GM23338 (cell line): ENCODE measurements around the gene PUS1. TPM values are rescaled to one million over a fixed set of nuclear protein-coding genes. Genes with fewer than 3 reads are reported as not detected.

Experiments used
- ATAC-seq: fragments of 200-7000 bp; cut with Tn5 transposase; 3 replicates; pipeline ENCODE4 v1.9.1; 2020
- DNase-seq: peaks from one replicate; pipeline ENCODE4 v3.0.0-alpha.2; 2015; ENCODE audit warnings: low spot score
- H2AFZ ChIP-seq: fragments of 200-600 bp; sonication (generic); 2 replicates; pipeline ENCODE4 v1.8.0; 2016; ENCODE audit warnings: antibody characterized with exemption, mild to moderate bottlenecking, moderate library complexity
- H3F3A ChIP-seq: fragments of 200-600 bp; sonication (generic); replicated peaks from 2 replicates; pipeline ENCODE4 v1.8.0; 2017; ENCODE audit warnings: antibody characterized with exemption, mixed run types, low read depth
- H3K27ac ChIP-seq: fragments of 200-600 bp; sonication (generic); 2 replicates; pipeline ENCODE4 v1.6.1; 2016; ENCODE audit warnings: low read depth
- H3K27me3 ChIP-seq: fragments of 200-600 bp; sonication (generic); 2 replicates; pipeline ENCODE4 v1.8.0; 2016; ENCODE audit warnings: mild to moderate bottlenecking, mixed run types, moderate library complexity; ENCODE audit not compliant: insufficient read depth
- H3K36me3 ChIP-seq: fragments of 200-600 bp; sonication (generic); 2 replicates; pipeline ENCODE4 v1.8.0; 2016; ENCODE audit warnings: mild to moderate bottlenecking; ENCODE audit not compliant: insufficient read depth
- H3K4me1 ChIP-seq: fragments of 200-600 bp; sonication (generic); 2 replicates; pipeline ENCODE4 v1.8.0; 2016; ENCODE audit warnings: mild to moderate bottlenecking, moderate library complexity; ENCODE audit not compliant: insufficient read depth
- H3K4me2 ChIP-seq: fragments of 200-600 bp; sonication (generic); 2 replicates; pipeline ENCODE4 v1.7.1; 2017; ENCODE audit warnings: mixed run types
- H3K4me3 ChIP-seq: fragments of 200-600 bp; sonication (generic); 2 replicates; pipeline ENCODE4 v1.6.1; 2016; ENCODE audit warnings: mixed run types
- H3K79me2 ChIP-seq: fragments of 200-600 bp; sonication (generic); replicated peaks from 2 replicates; pipeline ENCODE4 v1.8.0; 2017; ENCODE audit warnings: mild to moderate bottlenecking; ENCODE audit not compliant: insufficient read depth
- H3K9me2 ChIP-seq: fragments of 200-600 bp; sonication (generic); 2 replicates; pipeline ENCODE4 v1.8.0; 2017; ENCODE audit not compliant: insufficient read depth
- H4K20me1 ChIP-seq: fragments of 200-600 bp; sonication (generic); replicated peaks from 2 replicates; pipeline ENCODE4 v1.8.0; 2017; ENCODE audit warnings: mild to moderate bottlenecking; ENCODE audit not compliant: insufficient read depth
- H3K27ac Mint-ChIP-seq: 2 replicates; pipeline ENCODE4 v1.8.0; 2020; ENCODE audit warnings: inconsistent platforms, mild to moderate bottlenecking, moderate library complexity, mixed read lengths
- H3K27me3 Mint-ChIP-seq: 3 replicates; pipeline ENCODE4 v1.8.0; 2022; ENCODE audit warnings: low read depth, mild to moderate bottlenecking, moderate library complexity, mixed read lengths, inconsistent platforms; ENCODE audit not compliant: insufficient read depth, poor library complexity
- H3K36me3 Mint-ChIP-seq: 3 replicates; pipeline ENCODE4 v1.8.0; 2021; ENCODE audit warnings: low read depth, mild to moderate bottlenecking, inconsistent platforms, moderate library complexity, mixed read lengths
- H3K4me1 Mint-ChIP-seq: 3 replicates; pipeline ENCODE4 v1.8.0; 2020; ENCODE audit warnings: mild to moderate bottlenecking, inconsistent platforms, mixed read lengths
- H3K4me3 Mint-ChIP-seq: 3 replicates; pipeline ENCODE4 v1.8.0; 2021; ENCODE audit warnings: moderate library complexity, mild to moderate bottlenecking, inconsistent platforms, mixed read lengths
- H3K9me3 Mint-ChIP-seq: 3 replicates; pipeline ENCODE4 v1.8.0; 2020; ENCODE audit warnings: moderate library complexity, mild to moderate bottlenecking, inconsistent platforms, mixed read lengths
- CREB1 ChIP-seq: fragments of 250-450 bp; sonication (Bioruptor Pico); IDR thresholded peaks from 2 replicates; pipeline ENCODE4 v1.5.0; 2020; ENCODE audit warnings: low read depth, mild to moderate bottlenecking, moderate library complexity
- EZH2 ChIP-seq: fragments of 200-600 bp; sonication (generic); IDR thresholded peaks from one replicate; pipeline ENCODE4 v1.8.0; 2017; ENCODE audit warnings: antibody characterized with exemption, mild to moderate bottlenecking, low read depth; ENCODE audit not compliant: unreplicated experiment
- EZH2phosphoT487 ChIP-seq: fragments of 200-600 bp; sonication (generic); IDR thresholded peaks from one replicate; pipeline ENCODE4 v1.8.1; 2018; ENCODE audit warnings: antibody characterized with exemption; ENCODE audit not compliant: unreplicated experiment
- JUNB ChIP-seq: IDR thresholded peaks from one replicate; pipeline ENCODE4 v1.6.1; 2016; ENCODE audit warnings: antibody characterized with exemption; ENCODE audit not compliant: unreplicated experiment
- NANOG ChIP-seq: IDR thresholded peaks from 2 replicates; pipeline ENCODE4 v1.6.1; 2016; ENCODE audit warnings: antibody characterized with exemption, borderline replicate concordance
- POLR2AphosphoS5 ChIP-seq: IDR thresholded peaks from 2 replicates; pipeline ENCODE4 v1.6.1; 2016; ENCODE audit warnings: antibody characterized with exemption, low read depth
- STAT1 ChIP-seq: IDR thresholded peaks from one replicate; pipeline ENCODE4 v1.6.1; 2016; ENCODE audit warnings: antibody characterized with exemption; ENCODE audit not compliant: unreplicated experiment
- ZNF114 ChIP-seq: fragments of 250-450 bp; sonication (Bioruptor Pico); IDR thresholded peaks from 2 replicates; pipeline ENCODE4 v1.5.0; 2020; ENCODE audit warnings: mild to moderate bottlenecking, moderate library complexity
- ZNF331 ChIP-seq: fragments of 250-450 bp; sonication (Bioruptor Pico); IDR thresholded peaks from 2 replicates; pipeline ENCODE4 v1.5.0; 2020; ENCODE audit warnings: low read depth, mild to moderate bottlenecking, moderate library complexity
- polyA plus RNA-seq: library from polyadenylated mRNA; unstranded; fragments of >200 nt; fragmentation: Nextera tagmentation; extraction: Ambion mirVana; gene quantifications from 2 replicates; pipeline ENCODE4 v1.2.1, GENCODE V29; 2016
- total RNA-seq: library from RNA; depleted of rRNA; stranded (reverse); fragments of >200 nt; shearing (Covaris generic); gene quantifications from 2 replicates; pipeline ENCODE4 v1.2.3, GENCODE V29; 2014
- TF ChIP-seq, protein P1 (sequence below): IDR thresholded peaks from 2 replicates; pipeline ENCODE4 v1.6.1; 2016; ENCODE audit warnings: antibody characterized with exemption
- TF ChIP-seq, protein P2 (sequence below): IDR thresholded peaks from one replicate; pipeline ENCODE4 v1.6.1; 2018; ENCODE audit warnings: antibody characterized with exemption; ENCODE audit not compliant: unreplicated experiment
- TF ChIP-seq, protein P3 (sequence below), 2 experiments: fragments of 200-600 bp in 1 of 2; sonication (generic) in 1 of 2; conservative IDR thresholded peaks; 2 replicates each; pipeline versions ENCODE4 v1.5.1 to v1.6.1; 2016 to 2017; ENCODE audit warnings: antibody characterized with exemption in 2 of 2, low read depth in 2 of 2, mild to moderate bottlenecking in 2 of 2, moderate library complexity in 1 of 2
- TF ChIP-seq, protein P4 (sequence below): fragments of 250-450 bp; sonication (Bioruptor Pico); IDR thresholded peaks from 2 replicates; pipeline ENCODE4 v1.5.0; 2020; ENCODE audit warnings: mild to moderate bottlenecking, moderate library complexity

The PUS1 gene
- total and polyA plus RNA-seq, 2 experiments from 2014 or later = 52.4 to 73.0 TPM

DNA sequence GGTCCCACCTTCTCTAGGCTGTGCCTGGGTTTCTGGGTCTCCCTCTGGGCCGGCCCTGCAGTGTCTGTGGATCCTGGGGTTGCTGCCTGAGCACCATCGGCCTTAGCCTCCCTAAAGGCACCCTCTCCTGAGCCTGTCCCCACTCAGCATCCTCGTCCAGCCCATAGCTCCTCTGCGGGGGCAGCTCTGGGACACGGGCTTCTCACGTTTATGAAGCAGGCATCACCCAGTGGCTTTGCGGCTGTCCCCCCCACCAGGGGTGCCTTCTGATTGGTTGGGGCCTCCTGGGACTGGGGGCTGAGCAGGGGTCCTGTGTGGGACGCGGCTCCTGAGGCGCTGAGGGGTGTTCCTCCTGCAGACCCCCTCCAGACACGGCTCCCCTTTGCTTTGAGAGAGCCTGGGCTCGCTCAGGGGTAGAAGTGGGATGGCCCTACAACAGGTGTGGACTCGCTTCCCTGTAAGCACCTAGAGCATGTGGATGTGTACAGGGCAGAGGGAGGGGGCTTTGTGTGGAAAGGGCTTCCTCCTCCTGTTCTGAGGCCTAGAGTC is 23.9 kb upstream of the PUS1 start:
- H3K4me1 Mint-ChIP-seq = peaks cover 4% of the 10 kb centered on the region; the same call in 1 of the 3 replicates
- DNase-seq = no peak
- ATAC-seq = no peak
- H3K4me1 ChIP-seq = no peaks in the 10 kb centered on the region
- H4K20me1 ChIP-seq = peaks cover 8% of the 10 kb centered on the region
- no peak overlapping the region for H3K4me3 Mint-ChIP-seq
- H3K4me3 ChIP-seq = no peak overlapping the region
- no peak for TF ChIP-seq EZH2
- no peak for TF ChIP-seq ZNF331 (CRISPR knock-in tag)
- TF ChIP-seq POLR2AphosphoS5 = no peak
- TF ChIP-seq JUNB = no peak
- TF ChIP-seq EZH2phosphoT487 = no peak
- no peak for TF ChIP-seq STAT1
- TF ChIP-seq ZNF114 = no peak
- TF ChIP-seq, protein P1, sequence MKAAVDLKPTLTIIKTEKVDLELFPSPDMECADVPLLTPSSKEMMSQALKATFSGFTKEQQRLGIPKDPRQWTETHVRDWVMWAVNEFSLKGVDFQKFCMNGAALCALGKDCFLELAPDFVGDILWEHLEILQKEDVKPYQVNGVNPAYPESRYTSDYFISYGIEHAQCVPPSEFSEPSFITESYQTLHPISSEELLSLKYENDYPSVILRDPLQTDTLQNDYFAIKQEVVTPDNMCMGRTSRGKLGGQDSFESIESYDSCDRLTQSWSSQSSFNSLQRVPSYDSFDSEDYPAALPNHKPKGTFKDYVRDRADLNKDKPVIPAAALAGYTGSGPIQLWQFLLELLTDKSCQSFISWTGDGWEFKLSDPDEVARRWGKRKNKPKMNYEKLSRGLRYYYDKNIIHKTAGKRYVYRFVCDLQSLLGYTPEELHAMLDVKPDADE = no peak
- TF ChIP-seq CREB1 (CRISPR knock-in tag) = no peak
- TF ChIP-seq, protein P2, sequence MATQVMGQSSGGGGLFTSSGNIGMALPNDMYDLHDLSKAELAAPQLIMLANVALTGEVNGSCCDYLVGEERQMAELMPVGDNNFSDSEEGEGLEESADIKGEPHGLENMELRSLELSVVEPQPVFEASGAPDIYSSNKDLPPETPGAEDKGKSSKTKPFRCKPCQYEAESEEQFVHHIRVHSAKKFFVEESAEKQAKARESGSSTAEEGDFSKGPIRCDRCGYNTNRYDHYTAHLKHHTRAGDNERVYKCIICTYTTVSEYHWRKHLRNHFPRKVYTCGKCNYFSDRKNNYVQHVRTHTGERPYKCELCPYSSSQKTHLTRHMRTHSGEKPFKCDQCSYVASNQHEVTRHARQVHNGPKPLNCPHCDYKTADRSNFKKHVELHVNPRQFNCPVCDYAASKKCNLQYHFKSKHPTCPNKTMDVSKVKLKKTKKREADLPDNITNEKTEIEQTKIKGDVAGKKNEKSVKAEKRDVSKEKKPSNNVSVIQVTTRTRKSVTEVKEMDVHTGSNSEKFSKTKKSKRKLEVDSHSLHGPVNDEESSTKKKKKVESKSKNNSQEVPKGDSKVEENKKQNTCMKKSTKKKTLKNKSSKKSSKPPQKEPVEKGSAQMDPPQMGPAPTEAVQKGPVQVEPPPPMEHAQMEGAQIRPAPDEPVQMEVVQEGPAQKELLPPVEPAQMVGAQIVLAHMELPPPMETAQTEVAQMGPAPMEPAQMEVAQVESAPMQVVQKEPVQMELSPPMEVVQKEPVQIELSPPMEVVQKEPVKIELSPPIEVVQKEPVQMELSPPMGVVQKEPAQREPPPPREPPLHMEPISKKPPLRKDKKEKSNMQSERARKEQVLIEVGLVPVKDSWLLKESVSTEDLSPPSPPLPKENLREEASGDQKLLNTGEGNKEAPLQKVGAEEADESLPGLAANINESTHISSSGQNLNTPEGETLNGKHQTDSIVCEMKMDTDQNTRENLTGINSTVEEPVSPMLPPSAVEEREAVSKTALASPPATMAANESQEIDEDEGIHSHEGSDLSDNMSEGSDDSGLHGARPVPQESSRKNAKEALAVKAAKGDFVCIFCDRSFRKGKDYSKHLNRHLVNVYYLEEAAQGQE = no peak
- TF ChIP-seq, protein P3, sequence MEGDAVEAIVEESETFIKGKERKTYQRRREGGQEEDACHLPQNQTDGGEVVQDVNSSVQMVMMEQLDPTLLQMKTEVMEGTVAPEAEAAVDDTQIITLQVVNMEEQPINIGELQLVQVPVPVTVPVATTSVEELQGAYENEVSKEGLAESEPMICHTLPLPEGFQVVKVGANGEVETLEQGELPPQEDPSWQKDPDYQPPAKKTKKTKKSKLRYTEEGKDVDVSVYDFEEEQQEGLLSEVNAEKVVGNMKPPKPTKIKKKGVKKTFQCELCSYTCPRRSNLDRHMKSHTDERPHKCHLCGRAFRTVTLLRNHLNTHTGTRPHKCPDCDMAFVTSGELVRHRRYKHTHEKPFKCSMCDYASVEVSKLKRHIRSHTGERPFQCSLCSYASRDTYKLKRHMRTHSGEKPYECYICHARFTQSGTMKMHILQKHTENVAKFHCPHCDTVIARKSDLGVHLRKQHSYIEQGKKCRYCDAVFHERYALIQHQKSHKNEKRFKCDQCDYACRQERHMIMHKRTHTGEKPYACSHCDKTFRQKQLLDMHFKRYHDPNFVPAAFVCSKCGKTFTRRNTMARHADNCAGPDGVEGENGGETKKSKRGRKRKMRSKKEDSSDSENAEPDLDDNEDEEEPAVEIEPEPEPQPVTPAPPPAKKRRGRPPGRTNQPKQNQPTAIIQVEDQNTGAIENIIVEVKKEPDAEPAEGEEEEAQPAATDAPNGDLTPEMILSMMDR (conservative IDR thresholded peaks at IDR 0.05; ENCODE audit: low read depth in 2 of 2) = no peak
- TF ChIP-seq NANOG = no peak
- TF ChIP-seq, protein P4, sequence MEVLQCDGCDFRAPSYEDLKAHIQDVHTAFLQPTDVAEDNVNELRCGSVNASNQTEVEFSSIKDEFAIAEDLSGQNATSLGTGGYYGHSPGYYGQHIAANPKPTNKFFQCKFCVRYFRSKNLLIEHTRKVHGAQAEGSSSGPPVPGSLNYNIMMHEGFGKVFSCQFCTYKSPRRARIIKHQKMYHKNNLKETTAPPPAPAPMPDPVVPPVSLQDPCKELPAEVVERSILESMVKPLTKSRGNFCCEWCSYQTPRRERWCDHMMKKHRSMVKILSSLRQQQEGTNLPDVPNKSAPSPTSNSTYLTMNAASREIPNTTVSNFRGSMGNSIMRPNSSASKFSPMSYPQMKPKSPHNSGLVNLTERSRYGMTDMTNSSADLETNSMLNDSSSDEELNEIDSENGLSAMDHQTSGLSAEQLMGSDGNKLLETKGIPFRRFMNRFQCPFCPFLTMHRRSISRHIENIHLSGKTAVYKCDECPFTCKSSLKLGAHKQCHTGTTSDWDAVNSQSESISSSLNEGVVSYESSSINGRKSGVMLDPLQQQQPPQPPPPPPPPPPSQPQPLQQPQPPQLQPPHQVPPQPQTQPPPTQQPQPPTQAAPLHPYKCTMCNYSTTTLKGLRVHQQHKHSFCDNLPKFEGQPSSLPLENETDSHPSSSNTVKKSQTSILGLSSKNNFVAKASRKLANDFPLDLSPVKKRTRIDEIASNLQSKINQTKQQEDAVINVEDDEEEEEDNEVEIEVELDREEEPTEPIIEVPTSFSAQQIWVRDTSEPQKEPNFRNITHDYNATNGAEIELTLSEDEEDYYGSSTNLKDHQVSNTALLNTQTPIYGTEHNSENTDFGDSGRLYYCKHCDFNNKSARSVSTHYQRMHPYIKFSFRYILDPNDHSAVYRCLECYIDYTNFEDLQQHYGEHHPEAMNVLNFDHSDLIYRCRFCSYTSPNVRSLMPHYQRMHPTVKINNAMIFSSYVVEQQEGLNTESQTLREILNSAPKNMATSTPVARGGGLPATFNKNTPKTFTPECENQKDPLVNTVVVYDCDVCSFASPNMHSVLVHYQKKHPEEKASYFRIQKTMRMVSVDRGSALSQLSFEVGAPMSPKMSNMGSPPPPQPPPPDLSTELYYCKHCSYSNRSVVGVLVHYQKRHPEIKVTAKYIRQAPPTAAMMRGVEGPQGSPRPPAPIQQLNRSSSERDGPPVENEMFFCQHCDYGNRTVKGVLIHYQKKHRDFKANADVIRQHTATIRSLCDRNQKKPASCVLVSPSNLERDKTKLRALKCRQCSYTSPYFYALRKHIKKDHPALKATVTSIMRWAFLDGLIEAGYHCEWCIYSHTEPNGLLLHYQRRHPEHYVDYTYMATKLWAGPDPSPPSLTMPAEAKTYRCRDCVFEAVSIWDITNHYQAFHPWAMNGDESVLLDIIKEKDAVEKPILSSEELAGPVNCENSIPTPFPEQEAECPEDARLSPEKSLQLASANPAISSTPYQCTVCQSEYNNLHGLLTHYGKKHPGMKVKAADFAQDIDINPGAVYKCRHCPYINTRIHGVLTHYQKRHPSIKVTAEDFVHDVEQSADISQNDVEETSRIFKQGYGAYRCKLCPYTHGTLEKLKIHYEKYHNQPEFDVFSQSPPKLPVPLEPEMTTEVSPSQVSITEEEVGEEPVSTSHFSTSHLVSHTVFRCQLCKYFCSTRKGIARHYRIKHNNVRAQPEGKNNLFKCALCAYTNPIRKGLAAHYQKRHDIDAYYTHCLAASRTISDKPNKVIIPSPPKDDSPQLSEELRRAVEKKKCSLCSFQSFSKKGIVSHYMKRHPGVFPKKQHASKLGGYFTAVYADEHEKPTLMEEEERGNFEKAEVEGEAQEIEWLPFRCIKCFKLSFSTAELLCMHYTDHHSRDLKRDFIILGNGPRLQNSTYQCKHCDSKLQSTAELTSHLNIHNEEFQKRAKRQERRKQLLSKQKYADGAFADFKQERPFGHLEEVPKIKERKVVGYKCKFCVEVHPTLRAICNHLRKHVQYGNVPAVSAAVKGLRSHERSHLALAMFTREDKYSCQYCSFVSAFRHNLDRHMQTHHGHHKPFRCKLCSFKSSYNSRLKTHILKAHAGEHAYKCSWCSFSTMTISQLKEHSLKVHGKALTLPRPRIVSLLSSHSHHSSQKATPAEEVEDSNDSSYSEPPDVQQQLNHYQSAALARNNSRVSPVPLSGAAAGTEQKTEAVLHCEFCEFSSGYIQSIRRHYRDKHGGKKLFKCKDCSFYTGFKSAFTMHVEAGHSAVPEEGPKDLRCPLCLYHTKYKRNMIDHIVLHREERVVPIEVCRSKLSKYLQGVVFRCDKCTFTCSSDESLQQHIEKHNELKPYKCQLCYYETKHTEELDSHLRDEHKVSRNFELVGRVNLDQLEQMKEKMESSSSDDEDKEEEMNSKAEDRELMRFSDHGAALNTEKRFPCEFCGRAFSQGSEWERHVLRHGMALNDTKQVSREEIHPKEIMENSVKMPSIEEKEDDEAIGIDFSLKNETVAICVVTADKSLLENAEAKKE (CRISPR knock-in tag) = no peak
- H3F3A ChIP-seq = 0 out of 2 replicates have a peak, but pooled peaks cover 8% of the 10 kb centered on the region
- H3K36me3 Mint-ChIP-seq = peaks cover 4% of the 10 kb centered on the region; the same call in 1 of the 3 replicates
- H3K27ac Mint-ChIP-seq = peak overlapping the region; percentile 77; the same call in 1 of the 2 replicates
- H2AFZ ChIP-seq = no peak overlapping the region
- H3K9me2 ChIP-seq = no peaks in the 10 kb centered on the region
- H3K9me3 Mint-ChIP-seq = no peaks in the 10 kb centered on the region
- H3K27me3 ChIP-seq = no peaks in the 10 kb centered on the region
- peaks cover 8% of the 10 kb centered on the region for H3K27me3 Mint-ChIP-seq
- no peak overlapping the region for H3K4me2 ChIP-seq
- H3K79me2 ChIP-seq = peaks cover 16% of the 10 kb centered on the region
- H3K36me3 ChIP-seq = no peaks in the 10 kb centered on the region
- H3K27ac ChIP-seq = no peak overlapping the region
